NT2/D1 (cell line): Measurements from ENCODE around the gene SUPT7L.

Source experiments
- YY1 ChIP-seq: IDR thresholded peaks from 2 replicates; pipeline ENCODE4 v1.6.1; 2011; ENCODE audit not compliant: insufficient read length, insufficient read depth
- ZNF274 ChIP-seq: IDR thresholded peaks from 2 replicates; pipeline ENCODE4 v1.6.1; 2011; ENCODE audit warnings: mild to moderate bottlenecking, low read depth, low read length

- TF ChIP-seq YY1 (no peak), ZNF274 (no peak)
Measured at GRCh38 chr2:27627963-27628766, 35.2 kb downstream of the SUPT7L start.
